ENCODE measurements around the gene PPP5C.
A peak's percentile ranks its signal among the peaks of the same experiment; 100 is the strongest.
"Not testable (repeated sequence)": the region's sequence is repeated elsewhere in the genome, so short reads cannot be mapped to it uniquely, and the experiment has no call there.

The PPP5C gene

GRCh38 chr19:46411088-46411924 is 64.4 kb downstream of the PPP5C start:
- DNase-seq = no peak

GRCh38 chr19:46411925-46412649 is 65.2 kb downstream of the PPP5C start:
- DNase-seq = no peak

- no peak for DNase-seq
Measured at GRCh38 chr19:46412650-46413261, 65.9 kb downstream of the PPP5C start.

GRCh38 chr19:46413262-46414031 is 66.6 kb downstream of the PPP5C start, which contains the start of gene CCDC8:
TSS of gene CCDC8 (minus strand) at chr19:46413564. CDS start at chr19:46412810, 754 bp downstream.
- DNase-seq = no peak

- DNase-seq = not testable (repeated sequence)
Measured at GRCh38 chr19:46414899-46415298, 68.0 kb downstream of the PPP5C start.

- peak; percentile 67 for DNase-seq
Measured at GRCh38 chr19:46415804-46416709, 69.2 kb downstream of the PPP5C start.

GRCh38 chr19:46420056-46420455 is 73.2 kb downstream of the PPP5C start:
- DNase-seq = no peak

- DNase-seq = no peak
Measured at GRCh38 chr19:46422344-46422743, 75.5 kb downstream of the PPP5C start.

GRCh38 chr19:46423188-46423587 is 76.3 kb downstream of the PPP5C start:
- DNase-seq = no peak

GRCh38 chr19:46426035-46426505 is 79.2 kb downstream of the PPP5C start:
- peak; percentile 17 for DNase-seq

- DNase-seq = peak; percentile 41
Measured at GRCh38 chr19:46426506-46427162, 79.7 kb downstream of the PPP5C start.

- no peak for DNase-seq
Measured at GRCh38 chr19:46427518-46428045, 80.7 kb downstream of the PPP5C start.

- DNase-seq = no peak
Measured at GRCh38 chr19:46428239-46429135, 81.6 kb downstream of the PPP5C start, which contains the start of gene PNMA8C. TSS of gene PNMA8C (minus strand) at chr19:46428936. CDS start at chr19:46428359, 577 bp downstream.

- DNase-seq = no peak
Measured at GRCh38 chr19:46429999-46430398, 83.1 kb downstream of the PPP5C start.

GRCh38 chr19:46431824-46432223 is 84.9 kb downstream of the PPP5C start:
- DNase-seq = no peak

- not testable (repeated sequence) for DNase-seq
Measured at GRCh38 chr19:46433470-46433869, 86.6 kb downstream of the PPP5C start.

- no peak for DNase-seq
Measured at GRCh38 chr19:46435009-46435408, 88.1 kb downstream of the PPP5C start.

GRCh38 chr19:46435689-46436088 is 88.8 kb downstream of the PPP5C start:
- not testable (repeated sequence) for DNase-seq

All from NCI-H226 (cell line).